HCT116 (cell line): ENCODE measurements around the gene TJP2. TPM values are rescaled to one million over a fixed set of nuclear protein-coding genes. Genes with fewer than 3 reads are reported as not detected.

ENCODE experiments used
- ATAC-seq: fragments of 200-7000 bp; cut with Tn5 transposase; 2 replicates; pipeline ENCODE4 v1.9.1; 2020; ENCODE audit warnings: mild to moderate bottlenecking, moderate library complexity
- BruUV-seq: library from RNA; stranded (reverse); fragments of 400-500 nt; replicated peaks from 2 replicates; lab custom pipeline; 2021; lab: Mats Ljungman, UMichigan
- CTCF ChIA-PET: fragments of 300-600 bp; sonication (Branson Sonifier 250); formaldehyde crosslinking; loops from one replicate; lab custom pipeline; 2021; ENCODE audit warnings: antibody characterized with exemption; lab: Charles Lee
- POLR2A ChIA-PET: fragments of 300-600, 350-600 bp; sonication (Branson Sonifier 250); formaldehyde crosslinking; loops from one replicate; lab custom pipeline; 2021; ENCODE audit warnings: antibody characterized with exemption; lab: Charles Lee
- RAD21 ChIA-PET, 2 experiments: fragments of 300-600 bp; sonication (Branson Sonifier 250); formaldehyde crosslinking; loops; one replicate each; lab custom pipeline; 2023; ENCODE audit warnings: low total read pairs in 2 of 2; ENCODE audit not compliant: uncharacterized antibody in 2 of 2, unreplicated experiment in 2 of 2, low non-redundant PET in 1 of 2; lab: Charles Lee
- DNase-seq: peaks from one replicate; pipeline ENCODE4 v3.0.0-alpha.2; 2010; ENCODE audit warnings: low read depth, low spot score
- H2AFZ ChIP-seq: fragments of 200-600 bp; shearing (Covaris generic), sonication (generic); 2 replicates; pipeline ENCODE4 v1.6.1; 2017; ENCODE audit warnings: low read depth, mixed run types, mixed read lengths, antibody characterized with exemption, low read length; ENCODE audit not compliant: poor library complexity, severe bottlenecking
- H3K27ac ChIP-seq: 2 replicates; pipeline ENCODE4 v1.5.1; 2012; ENCODE audit warnings: low read depth, low read length
- H3K27me3 ChIP-seq: fragments of 200-600 bp; sonication (generic); 2 replicates; pipeline ENCODE4 v1.6.1; 2016; ENCODE audit warnings: mixed run types, low read length, mixed read lengths; ENCODE audit not compliant: insufficient read depth
- H3K36me3 ChIP-seq, 2 experiments: fragments of 200-500 bp in 1 of 2; fragments of 200-600 bp in 1 of 2; sonication (Bioruptor generic) in 1 of 2; sonication (generic) in 1 of 2; 2 replicates each; pipeline versions ENCODE4 v1.5.1 to v1.6.1; 2014 to 2016; ENCODE audit warnings: low read length in 2 of 2, inconsistent platforms in 1 of 2, mixed read lengths in 1 of 2, mixed run types in 1 of 2; ENCODE audit not compliant: insufficient read depth in 2 of 2, control insufficient read depth in 1 of 2
- H3K4me1 ChIP-seq, 2 experiments: fragments of 200-600 bp in 1 of 2; sonication (generic) in 1 of 2; 2 replicates each; pipeline versions ENCODE4 v1.5.1 to v1.6.1; 2012 to 2017; ENCODE audit warnings: low read length in 2 of 2, inconsistent platforms in 1 of 2, mild to moderate bottlenecking in 1 of 2, mixed read lengths in 1 of 2, mixed run types in 1 of 2, moderate library complexity in 1 of 2; ENCODE audit not compliant: insufficient read depth in 2 of 2, control insufficient read depth in 1 of 2
- H3K4me2 ChIP-seq: fragments of 200-600 bp; sonication (generic); 2 replicates; pipeline ENCODE4 v1.6.1; 2017; ENCODE audit warnings: mixed run types, low read length, mixed read lengths
- H3K4me3 ChIP-seq, 2 experiments: fragments of 200-600 bp in 1 of 2; sonication (generic) in 1 of 2; replicated peaks in 1 of 2; 2 replicates each; pipeline ENCODE4 v1.5.1; 2011 to 2016; ENCODE audit warnings: low read length in 2 of 2, control low read depth in 1 of 2, low read depth in 1 of 2, mild to moderate bottlenecking in 1 of 2, mixed read lengths in 1 of 2, mixed run types in 1 of 2
- H3K79me2 ChIP-seq: fragments of 200-600 bp; sonication (generic); 2 replicates; pipeline ENCODE4 v1.6.1; 2017; ENCODE audit warnings: mild to moderate bottlenecking, mixed run types, low read length, moderate library complexity, mixed read lengths; ENCODE audit not compliant: insufficient read depth
- H3K9ac ChIP-seq: fragments of 200-600 bp; sonication (generic); 2 replicates; pipeline ENCODE4 v1.6.1; 2016; ENCODE audit warnings: low read length, mixed read lengths
- H3K9me2 ChIP-seq: fragments of 200-600 bp; sonication (generic), shearing (Covaris generic); 2 replicates; pipeline ENCODE4 v1.6.1; 2017; ENCODE audit warnings: mixed run types, mild to moderate bottlenecking, moderate library complexity; ENCODE audit not compliant: insufficient read depth
- H3K9me3 ChIP-seq, 2 experiments: fragments of 200-500 bp in 1 of 2; fragments of 200-600 bp in 1 of 2; sonication (Bioruptor generic) in 1 of 2; sonication (generic) in 1 of 2; 2 replicates each; pipeline ENCODE4 v1.6.1; 2014 to 2017; ENCODE audit warnings: low read length in 2 of 2, mixed read lengths in 2 of 2, inconsistent platforms in 1 of 2, low read depth in 1 of 2, mild to moderate bottlenecking in 1 of 2, mixed run types in 1 of 2, moderate library complexity in 1 of 2; ENCODE audit not compliant: control insufficient read depth in 1 of 2, insufficient read depth in 1 of 2
- H4K20me1 ChIP-seq: fragments of 200-600 bp; sonication (generic), shearing (Covaris generic); 2 replicates; pipeline ENCODE4 v1.6.1; 2017; ENCODE audit warnings: mixed run types, mild to moderate bottlenecking, moderate library complexity; ENCODE audit not compliant: insufficient read depth
- CEBPB ChIP-seq: IDR thresholded peaks from 2 replicates; pipeline ENCODE4 v1.6.1; 2012; ENCODE audit warnings: low read depth
- EGR1 ChIP-seq: IDR thresholded peaks from 2 replicates; pipeline ENCODE4 v1.6.1; 2012; ENCODE audit warnings: low read depth
- ELF1 ChIP-seq: IDR thresholded peaks from 2 replicates; pipeline ENCODE4 v1.6.1; 2012; ENCODE audit warnings: low read depth, borderline replicate concordance
- EZH2 ChIP-seq: fragments of 200-600 bp; sonication (generic); IDR thresholded peaks from 2 replicates; pipeline ENCODE4 v1.6.1; 2017; ENCODE audit warnings: antibody characterized with exemption, mixed run types
- EZH2phosphoT487 ChIP-seq: fragments of 200-600 bp; IDR thresholded peaks from 2 replicates; pipeline ENCODE4 v1.6.1; 2018; ENCODE audit warnings: antibody characterized with exemption, borderline replicate concordance
- FOSL1 ChIP-seq: IDR thresholded peaks from 2 replicates; pipeline ENCODE4 v1.6.1; 2012; ENCODE audit warnings: low read depth
- JUND ChIP-seq: IDR thresholded peaks from 2 replicates; pipeline ENCODE4 v1.6.1; 2012
- POLR2AphosphoS5 ChIP-seq: IDR thresholded peaks from 2 replicates; pipeline ENCODE4 v1.6.1; 2011; ENCODE audit warnings: mild to moderate bottlenecking, low read depth, low read length, moderate library complexity
- SIN3A ChIP-seq: IDR thresholded peaks from 2 replicates; pipeline ENCODE4 v1.6.1; 2012; ENCODE audit warnings: low read depth
- SRF ChIP-seq: IDR thresholded peaks from 2 replicates; pipeline ENCODE4 v1.6.1; 2012; ENCODE audit warnings: low read depth
- TCF7L2 ChIP-seq: IDR thresholded peaks from 2 replicates; pipeline ENCODE4 v1.7.0; 2011; ENCODE audit warnings: borderline replicate concordance, inconsistent platforms; ENCODE audit not compliant: insufficient read depth, insufficient read length; ENCODE audit errors: extremely low read depth
- ZNF274 ChIP-seq: fragments of 200-500 bp; sonication (Bioruptor generic); IDR thresholded peaks from 2 replicates; pipeline ENCODE4 v1.6.1; 2014; ENCODE audit warnings: mild to moderate bottlenecking, low read depth, low read length, inconsistent platforms
- intact Hi-C: fragments of 100-400 bp; cut with micrococcal nuclease; formaldehyde crosslinking; loops from 2 replicates; pipeline ENCODE4 v1.10.0; 2022
- total RNA-seq: library from RNA; stranded (reverse); gene quantifications from one replicate; pipeline ENCODE4 v1.2.1, GENCODE V29; 2021; ENCODE audit not compliant: unreplicated experiment
- TF ChIP-seq, protein P1 (sequence below): IDR thresholded peaks from 2 replicates; pipeline ENCODE4 v1.6.1; 2012
- TF ChIP-seq, protein P2 (sequence below): IDR thresholded peaks from 2 replicates; pipeline ENCODE4 v1.6.1; 2012; ENCODE audit warnings: low read depth
- TF ChIP-seq, protein P3 (sequence below): IDR thresholded peaks from 2 replicates; pipeline ENCODE4 v1.6.1; 2011; ENCODE audit warnings: mild to moderate bottlenecking, low read length, moderate library complexity; ENCODE audit not compliant: insufficient replicate concordance; ENCODE audit errors: extremely low read depth
- TF ChIP-seq, protein P4 (sequence below): IDR thresholded peaks from 2 replicates; pipeline ENCODE4 v1.6.1; 2012

TJP2 gene
- total RNA-seq, 1 experiment from 2014 or later, result 39.7 TPM

DNA sequence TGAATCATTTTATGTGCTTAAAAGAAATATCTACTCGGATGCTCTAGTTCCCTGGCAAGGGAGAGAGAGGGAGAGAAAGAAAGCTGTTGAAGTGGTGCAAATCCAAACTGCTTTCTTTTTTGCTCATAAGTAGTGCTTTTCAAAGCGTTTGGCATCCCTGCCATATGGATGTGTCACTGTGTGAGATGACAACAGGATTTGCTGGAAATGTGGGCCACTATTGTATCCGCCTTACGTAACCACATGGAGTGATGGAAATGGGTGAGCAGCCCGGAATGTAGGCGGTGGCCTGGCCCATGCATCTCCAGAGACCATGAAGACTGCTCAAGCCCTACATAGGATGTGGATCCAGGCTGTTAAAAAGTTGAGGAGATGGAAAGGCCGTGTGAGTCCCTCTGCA lies 30.8 kb downstream of the TJP2 start:
- Histone ChIP-seq H3K9ac (no peak overlapping the region), H3K36me3 (no peaks in the 10 kb centered on the region), H3K4me2 (no peak overlapping the region), H3K9me2 (no peaks in the 10 kb centered on the region), H3K79me2 (peaks cover 3% of the 10 kb centered on the region; the same call in 1 of the 2 replicates), H3K4me3 (no peak overlapping the region), H2AFZ (no peak overlapping the region), H3K4me1 (peaks cover 3 to 7% of the 10 kb centered on the region in 2 experiments; a peak in 3 of 4 replicates), H3K27me3 (no peaks in the 10 kb centered on the region), H3K27ac (no peak overlapping the region), H4K20me1 (no peaks in the 10 kb centered on the region), H3K9me3 (no peaks in the 10 kb centered on the region)
- RAD21 ChIA-PET, result no interaction called here
- CTCF ChIA-PET, result no interaction called here
- TF ChIP-seq CEBPB, result no peak
- TF ChIP-seq EGR1, result no peak
- POLR2A ChIA-PET, result no interaction called here
- no peak for DNase-seq
- intact Hi-C loops, result loop anchor here (2.0 kb wide), 1 partner anchor 14 kb away; no protein-coding TSS in a partner anchor
- ATAC-seq, result no peak
- no TSS peak for BruUV-seq

DNA sequence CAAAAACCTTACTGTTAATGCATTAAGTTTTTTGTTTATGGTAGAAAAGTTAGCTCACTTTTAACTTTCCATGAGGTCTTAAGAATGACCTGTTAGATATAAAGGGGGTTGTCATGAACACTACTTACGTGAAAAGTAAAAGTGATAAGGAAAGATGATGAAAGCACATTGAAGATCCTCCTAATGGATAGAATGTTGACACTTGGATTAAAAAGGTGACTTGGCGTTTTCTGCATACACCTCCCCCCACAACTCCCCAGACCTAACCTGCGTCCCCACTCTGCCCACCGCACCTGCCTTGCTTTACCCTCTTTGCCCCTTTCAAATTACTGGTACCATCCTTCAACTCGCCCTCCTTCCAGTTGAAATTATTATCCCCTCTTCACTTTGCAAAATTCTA lies 32.0 kb downstream of the TJP2 start:
- H4K20me1 ChIP-seq, result no peaks in the 10 kb centered on the region
- peaks cover 3% of the 10 kb centered on the region; the same call in 1 of the 2 replicates for H3K79me2 ChIP-seq
- ATAC-seq, result no peak
- no peak for DNase-seq
- CTCF ChIA-PET, result interaction anchor here (0.6 kb wide), 1 partner anchor 43 kb away, joined by 3 read pairs; no protein-coding TSS in a partner anchor
- H3K36me3 ChIP-seq, result no peaks in the 10 kb centered on the region
- no TSS peak for BruUV-seq
- POLR2A ChIA-PET, result no interaction called here
- no peak overlapping the region for H3K4me2 ChIP-seq
- intact Hi-C loops, result no loop called here
- no peaks in the 10 kb centered on the region for H3K27me3 ChIP-seq
- no peak overlapping the region for H3K4me3 ChIP-seq
- H3K9me2 ChIP-seq, result no peaks in the 10 kb centered on the region
- H2AFZ ChIP-seq, result no peak overlapping the region
- RAD21 ChIA-PET, result no interaction called here
- H3K9ac ChIP-seq, result no peak overlapping the region
- no peak overlapping the region for H3K27ac ChIP-seq
- H3K4me1 ChIP-seq, result no peaks in the 10 kb centered on the region
- H3K9me3 ChIP-seq, result no peaks in the 10 kb centered on the region
- TF ChIP-seq, protein P1, sequence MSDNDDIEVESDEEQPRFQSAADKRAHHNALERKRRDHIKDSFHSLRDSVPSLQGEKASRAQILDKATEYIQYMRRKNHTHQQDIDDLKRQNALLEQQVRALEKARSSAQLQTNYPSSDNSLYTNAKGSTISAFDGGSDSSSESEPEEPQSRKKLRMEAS, result no peak
- TF ChIP-seq EZH2phosphoT487, result no peak
- TF ChIP-seq, protein P2, sequence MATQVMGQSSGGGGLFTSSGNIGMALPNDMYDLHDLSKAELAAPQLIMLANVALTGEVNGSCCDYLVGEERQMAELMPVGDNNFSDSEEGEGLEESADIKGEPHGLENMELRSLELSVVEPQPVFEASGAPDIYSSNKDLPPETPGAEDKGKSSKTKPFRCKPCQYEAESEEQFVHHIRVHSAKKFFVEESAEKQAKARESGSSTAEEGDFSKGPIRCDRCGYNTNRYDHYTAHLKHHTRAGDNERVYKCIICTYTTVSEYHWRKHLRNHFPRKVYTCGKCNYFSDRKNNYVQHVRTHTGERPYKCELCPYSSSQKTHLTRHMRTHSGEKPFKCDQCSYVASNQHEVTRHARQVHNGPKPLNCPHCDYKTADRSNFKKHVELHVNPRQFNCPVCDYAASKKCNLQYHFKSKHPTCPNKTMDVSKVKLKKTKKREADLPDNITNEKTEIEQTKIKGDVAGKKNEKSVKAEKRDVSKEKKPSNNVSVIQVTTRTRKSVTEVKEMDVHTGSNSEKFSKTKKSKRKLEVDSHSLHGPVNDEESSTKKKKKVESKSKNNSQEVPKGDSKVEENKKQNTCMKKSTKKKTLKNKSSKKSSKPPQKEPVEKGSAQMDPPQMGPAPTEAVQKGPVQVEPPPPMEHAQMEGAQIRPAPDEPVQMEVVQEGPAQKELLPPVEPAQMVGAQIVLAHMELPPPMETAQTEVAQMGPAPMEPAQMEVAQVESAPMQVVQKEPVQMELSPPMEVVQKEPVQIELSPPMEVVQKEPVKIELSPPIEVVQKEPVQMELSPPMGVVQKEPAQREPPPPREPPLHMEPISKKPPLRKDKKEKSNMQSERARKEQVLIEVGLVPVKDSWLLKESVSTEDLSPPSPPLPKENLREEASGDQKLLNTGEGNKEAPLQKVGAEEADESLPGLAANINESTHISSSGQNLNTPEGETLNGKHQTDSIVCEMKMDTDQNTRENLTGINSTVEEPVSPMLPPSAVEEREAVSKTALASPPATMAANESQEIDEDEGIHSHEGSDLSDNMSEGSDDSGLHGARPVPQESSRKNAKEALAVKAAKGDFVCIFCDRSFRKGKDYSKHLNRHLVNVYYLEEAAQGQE, result no peak
- TF ChIP-seq EGR1, result no peak
- TF ChIP-seq TCF7L2, result no peak
- TF ChIP-seq JUND, result no peak
- TF ChIP-seq EZH2, result no peak
- no peak for TF ChIP-seq ZNF274
- TF ChIP-seq ELF1, result no peak
- no peak for TF ChIP-seq FOSL1
- TF ChIP-seq SIN3A, result no peak
- TF ChIP-seq, protein P3, sequence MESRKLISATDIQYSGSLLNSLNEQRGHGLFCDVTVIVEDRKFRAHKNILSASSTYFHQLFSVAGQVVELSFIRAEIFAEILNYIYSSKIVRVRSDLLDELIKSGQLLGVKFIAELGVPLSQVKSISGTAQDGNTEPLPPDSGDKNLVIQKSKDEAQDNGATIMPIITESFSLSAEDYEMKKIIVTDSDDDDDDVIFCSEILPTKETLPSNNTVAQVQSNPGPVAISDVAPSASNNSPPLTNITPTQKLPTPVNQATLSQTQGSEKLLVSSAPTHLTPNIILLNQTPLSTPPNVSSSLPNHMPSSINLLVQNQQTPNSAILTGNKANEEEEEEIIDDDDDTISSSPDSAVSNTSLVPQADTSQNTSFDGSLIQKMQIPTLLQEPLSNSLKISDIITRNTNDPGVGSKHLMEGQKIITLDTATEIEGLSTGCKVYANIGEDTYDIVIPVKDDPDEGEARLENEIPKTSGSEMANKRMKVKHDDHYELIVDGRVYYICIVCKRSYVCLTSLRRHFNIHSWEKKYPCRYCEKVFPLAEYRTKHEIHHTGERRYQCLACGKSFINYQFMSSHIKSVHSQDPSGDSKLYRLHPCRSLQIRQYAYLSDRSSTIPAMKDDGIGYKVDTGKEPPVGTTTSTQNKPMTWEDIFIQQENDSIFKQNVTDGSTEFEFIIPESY, result no peak
- TF ChIP-seq, protein P4, sequence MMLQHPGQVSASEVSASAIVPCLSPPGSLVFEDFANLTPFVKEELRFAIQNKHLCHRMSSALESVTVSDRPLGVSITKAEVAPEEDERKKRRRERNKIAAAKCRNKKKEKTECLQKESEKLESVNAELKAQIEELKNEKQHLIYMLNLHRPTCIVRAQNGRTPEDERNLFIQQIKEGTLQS, result no peak
- TF ChIP-seq POLR2AphosphoS5, result no peak
- TF ChIP-seq SRF, result no peak
